ENCODE measurements around the gene AGPS.
A peak's percentile ranks its signal among the peaks of the same experiment; 100 is the strongest.
"Not testable (repeated sequence)": the region's sequence is repeated elsewhere in the genome, so short reads cannot be mapped to it uniquely, and the experiment has no call there.

The AGPS gene

DNA sequence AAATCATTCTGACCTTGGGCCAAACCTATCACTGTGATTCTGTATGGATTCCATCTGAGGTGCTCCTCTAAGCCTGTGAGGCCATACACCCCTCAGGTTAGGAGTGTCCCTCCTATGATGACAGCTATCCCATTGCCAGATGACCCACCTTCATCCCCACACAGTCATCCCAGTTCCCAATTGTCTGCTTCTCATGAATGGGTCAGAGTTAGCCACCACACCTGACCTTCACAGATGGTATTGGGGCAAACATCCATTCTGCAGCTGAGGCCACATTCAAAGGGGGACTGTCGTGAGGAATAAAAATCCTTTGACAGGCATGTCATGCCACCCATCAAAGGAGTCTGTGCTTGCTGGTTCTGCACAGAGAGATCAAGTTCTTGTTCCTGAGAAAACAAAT, 155.2 kb downstream of the AGPS start:
- DNase-seq (ENCODE audit: low spot score) = no peak
- TF ChIP-seq, protein P1, sequence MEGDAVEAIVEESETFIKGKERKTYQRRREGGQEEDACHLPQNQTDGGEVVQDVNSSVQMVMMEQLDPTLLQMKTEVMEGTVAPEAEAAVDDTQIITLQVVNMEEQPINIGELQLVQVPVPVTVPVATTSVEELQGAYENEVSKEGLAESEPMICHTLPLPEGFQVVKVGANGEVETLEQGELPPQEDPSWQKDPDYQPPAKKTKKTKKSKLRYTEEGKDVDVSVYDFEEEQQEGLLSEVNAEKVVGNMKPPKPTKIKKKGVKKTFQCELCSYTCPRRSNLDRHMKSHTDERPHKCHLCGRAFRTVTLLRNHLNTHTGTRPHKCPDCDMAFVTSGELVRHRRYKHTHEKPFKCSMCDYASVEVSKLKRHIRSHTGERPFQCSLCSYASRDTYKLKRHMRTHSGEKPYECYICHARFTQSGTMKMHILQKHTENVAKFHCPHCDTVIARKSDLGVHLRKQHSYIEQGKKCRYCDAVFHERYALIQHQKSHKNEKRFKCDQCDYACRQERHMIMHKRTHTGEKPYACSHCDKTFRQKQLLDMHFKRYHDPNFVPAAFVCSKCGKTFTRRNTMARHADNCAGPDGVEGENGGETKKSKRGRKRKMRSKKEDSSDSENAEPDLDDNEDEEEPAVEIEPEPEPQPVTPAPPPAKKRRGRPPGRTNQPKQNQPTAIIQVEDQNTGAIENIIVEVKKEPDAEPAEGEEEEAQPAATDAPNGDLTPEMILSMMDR (IDR thresholded peaks at IDR 0.05; ENCODE audit: extremely low read depth, missing control alignments) = no peak

DNA sequence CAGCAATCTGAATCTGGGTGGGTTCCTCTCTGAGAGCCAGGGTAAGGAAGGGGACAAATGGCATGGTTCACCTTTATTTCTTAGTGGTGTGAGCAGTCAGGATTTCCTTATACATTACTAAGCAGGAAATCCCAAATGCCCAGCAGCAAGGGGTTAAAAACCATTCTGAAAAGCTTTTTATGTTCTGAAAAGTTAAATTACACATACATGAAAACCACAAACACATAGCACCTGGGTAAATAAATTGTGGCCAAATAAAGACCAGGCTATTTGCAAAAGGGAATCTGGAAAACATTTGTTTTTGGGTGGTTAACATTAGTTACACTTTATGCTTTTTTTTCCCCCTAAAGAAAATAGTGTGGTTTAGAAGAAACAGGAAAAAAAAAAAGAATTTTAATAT, 156.1 kb downstream of the AGPS start:
- TF ChIP-seq, protein P1 (IDR thresholded peaks at IDR 0.05; ENCODE audit: extremely low read depth, missing control alignments) = no peak
- DNase-seq (ENCODE audit: low spot score) = no peak

GRCh38 chr2:177549171-177549570, 156.6 kb downstream of the AGPS start:
- TF ChIP-seq, protein P1 (IDR thresholded peaks at IDR 0.05; ENCODE audit: extremely low read depth, missing control alignments) = no peak
- no peak for DNase-seq (ENCODE audit: low spot score)

- TF ChIP-seq, protein P1 (IDR thresholded peaks at IDR 0.05; ENCODE audit: extremely low read depth, missing control alignments) = no peak
These were observed 158.0 kb downstream of the AGPS start for GRCh38 chr2:177550264-177551200.

GRCh38 chr2:177551360-177551759, 158.8 kb downstream of the AGPS start:
- DNase-seq (ENCODE audit: low spot score) = not testable (repeated sequence)

More at GRCh38 chr2:177550264-177551200, 158.0 kb downstream of the AGPS start:
- DNase-seq (ENCODE audit: low spot score) = no peak

DNA sequence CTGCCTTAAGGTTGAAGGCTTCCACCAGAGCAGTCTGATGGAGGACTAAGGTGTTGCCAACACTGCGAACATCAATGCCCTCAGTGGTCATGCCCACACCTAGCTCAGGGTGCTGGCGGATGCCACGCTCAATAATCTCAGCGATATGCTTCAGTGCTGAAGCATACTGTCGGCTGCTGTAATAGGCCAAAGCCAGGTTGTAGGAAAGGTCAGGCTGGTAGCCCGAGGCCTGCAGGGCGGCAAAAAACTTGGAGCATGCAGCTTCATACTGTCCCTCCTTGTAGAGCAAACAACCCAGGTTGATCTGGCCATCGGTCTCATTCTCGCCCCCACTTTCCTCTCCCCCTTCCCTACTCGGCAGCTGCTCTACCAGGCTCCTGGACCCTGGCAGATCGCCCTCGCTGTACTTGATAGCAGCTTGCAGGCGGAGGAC, 159.4 kb downstream of the AGPS start:
- no peak for DNase-seq (ENCODE audit: low spot score)
- TF ChIP-seq, protein P1 (IDR thresholded peaks at IDR 0.05; ENCODE audit: extremely low read depth, missing control alignments) = no peak

- peak; percentile 86 for DNase-seq (ENCODE audit: low spot score)
- TF ChIP-seq, protein P1 (IDR thresholded peaks at IDR 0.05; ENCODE audit: extremely low read depth, missing control alignments) = no peak
These were observed 160.0 kb downstream of the AGPS start for GRCh38 chr2:177552422-177553175.
